Thyroid gland (tissue), 4 donors: ENCODE measurements around the gene MMP1.

ENCODE experiments used
- POLR2A ChIP-seq, 2 donors: fragments of 450-650 bp; IDR thresholded peaks; one replicate each; pipeline ENCODE4 v1.6.1; 2017; ENCODE audit warnings: antibody characterized with exemption in 2 of 2, mild to moderate bottlenecking in 2 of 2, moderate library complexity in 1 of 2
- TF ChIP-seq, protein P1 (sequence below), 6 experiments: fragments of 200-600 bp in 3 of 6; fragments of 450-650 bp in 3 of 6; sonication (generic) in 3 of 6; IDR thresholded peaks; one replicate each; pipeline ENCODE4 v1.5.1; 2016 to 2019; ENCODE audit warnings: antibody characterized with exemption in 6 of 6, mild to moderate bottlenecking in 2 of 6, inconsistent platforms in 1 of 6, moderate library complexity in 1 of 6

DNA sequence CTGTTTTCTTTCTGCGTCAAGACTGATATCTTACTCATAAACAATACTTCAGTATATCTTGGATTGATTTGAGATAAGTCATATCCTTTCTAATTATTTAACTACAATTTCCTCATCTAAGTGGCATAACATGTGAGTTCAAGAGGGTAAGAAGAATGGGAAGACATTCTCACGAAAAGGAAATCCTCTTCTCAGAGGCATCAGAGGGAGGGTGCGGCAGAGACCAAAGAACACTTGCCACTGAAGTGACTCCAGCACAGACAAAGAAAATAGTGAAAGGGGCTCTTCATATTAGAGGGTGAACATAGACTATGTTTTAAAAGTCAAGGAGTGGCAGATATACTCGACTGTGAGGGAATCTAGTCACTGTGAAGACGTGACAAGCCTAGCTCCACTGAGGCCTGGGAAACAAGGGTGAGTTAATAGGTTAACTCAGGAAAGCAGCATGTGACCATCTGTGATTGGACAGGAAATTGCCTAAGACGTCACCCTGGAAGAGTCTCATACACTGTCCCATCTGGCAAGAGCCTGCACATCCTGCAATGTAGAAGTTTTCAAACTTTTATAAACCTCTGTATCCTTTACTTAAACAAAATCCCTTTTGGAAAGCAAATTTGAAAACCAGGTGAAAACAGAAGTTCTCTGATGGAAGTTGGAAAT is 1.9 kb upstream of the MMP1 start:
- TF ChIP-seq, protein P1, sequence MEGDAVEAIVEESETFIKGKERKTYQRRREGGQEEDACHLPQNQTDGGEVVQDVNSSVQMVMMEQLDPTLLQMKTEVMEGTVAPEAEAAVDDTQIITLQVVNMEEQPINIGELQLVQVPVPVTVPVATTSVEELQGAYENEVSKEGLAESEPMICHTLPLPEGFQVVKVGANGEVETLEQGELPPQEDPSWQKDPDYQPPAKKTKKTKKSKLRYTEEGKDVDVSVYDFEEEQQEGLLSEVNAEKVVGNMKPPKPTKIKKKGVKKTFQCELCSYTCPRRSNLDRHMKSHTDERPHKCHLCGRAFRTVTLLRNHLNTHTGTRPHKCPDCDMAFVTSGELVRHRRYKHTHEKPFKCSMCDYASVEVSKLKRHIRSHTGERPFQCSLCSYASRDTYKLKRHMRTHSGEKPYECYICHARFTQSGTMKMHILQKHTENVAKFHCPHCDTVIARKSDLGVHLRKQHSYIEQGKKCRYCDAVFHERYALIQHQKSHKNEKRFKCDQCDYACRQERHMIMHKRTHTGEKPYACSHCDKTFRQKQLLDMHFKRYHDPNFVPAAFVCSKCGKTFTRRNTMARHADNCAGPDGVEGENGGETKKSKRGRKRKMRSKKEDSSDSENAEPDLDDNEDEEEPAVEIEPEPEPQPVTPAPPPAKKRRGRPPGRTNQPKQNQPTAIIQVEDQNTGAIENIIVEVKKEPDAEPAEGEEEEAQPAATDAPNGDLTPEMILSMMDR (IDR thresholded peaks at IDR 0.05), result no peak
- no peak for TF ChIP-seq POLR2A (IDR thresholded peaks at IDR 0.05)
